Spleen (tissue), 11 donors: Measurements from ENCODE around the gene XYLT1. TPM values are rescaled to one million over a fixed set of nuclear protein-coding genes. Genes with fewer than 3 reads are reported as not detected.

Source experiments
- DNase-seq: peaks from one replicate; pipeline ENCODE4 v3.0.0-alpha.2; 2020
- H3K27ac ChIP-seq, 8 donors: fragments of 200-600 bp; sonication (generic) in 7 of 8; 1 replicate in 4 of 8; 2 replicates in 4 of 8; pipeline versions ENCODE4 v1.5.0 to v1.8.0; 2016 to 2021; ENCODE audit warnings: inconsistent platforms in 4 of 8, mild to moderate bottlenecking in 4 of 8, moderate library complexity in 1 of 8
- H3K27me3 ChIP-seq, 7 donors: fragments of 200-600 bp; sonication (generic) in 6 of 7; replicated peaks in 1 of 7; 1 replicate in 4 of 7; 2 replicates in 3 of 7; pipeline versions ENCODE4 v1.5.0 to v1.8.0; 2016 to 2021; ENCODE audit warnings: inconsistent platforms in 3 of 7, mild to moderate bottlenecking in 1 of 7
- H3K36me3 ChIP-seq, 6 donors: fragments of 200-600 bp; sonication (generic) in 5 of 6; 1 replicate in 4 of 6; 2 replicates in 2 of 6; pipeline versions ENCODE4 v1.5.0 to v1.8.0; 2016 to 2021; ENCODE audit warnings: inconsistent platforms in 2 of 6
- H3K4me1 ChIP-seq, 6 donors: fragments of 200-600 bp; sonication (generic) in 5 of 6; 1 replicate in 3 of 6; 2 replicates in 3 of 6; pipeline versions ENCODE4 v1.5.0 to v1.8.0; 2016 to 2021; ENCODE audit warnings: inconsistent platforms in 3 of 6
- H3K4me3 ChIP-seq, 8 donors: fragments of 200-600 bp; sonication (generic) in 7 of 8; 1 replicate in 4 of 8; 2 replicates in 4 of 8; pipeline versions ENCODE4 v1.5.0 to v1.8.0; 2016 to 2021; ENCODE audit warnings: inconsistent platforms in 4 of 8, mild to moderate bottlenecking in 4 of 8, moderate library complexity in 2 of 8
- H3K9me3 ChIP-seq, 8 donors: fragments of 200-600 bp; sonication (generic) in 7 of 8; 1 replicate in 4 of 8; 2 replicates in 4 of 8; pipeline versions ENCODE4 v1.5.0 to v1.8.0; 2016 to 2021; ENCODE audit warnings: inconsistent platforms in 4 of 8
- CTCF ChIP-seq, 11 experiments: fragments of 200-600 bp in 7 of 11; fragments of 450-650 bp in 4 of 11; sonication (generic) in 4 of 11; IDR thresholded peaks in 8 of 11; conservative IDR thresholded peaks in 3 of 11; 1 replicate in 7 of 11; 2 replicates in 4 of 11; pipeline versions ENCODE4 v1.4.0 to v1.8.0; 2016 to 2021; ENCODE audit warnings: antibody characterized with exemption in 11 of 11, inconsistent platforms in 4 of 11, mild to moderate bottlenecking in 1 of 11
- POLR2A ChIP-seq, 3 donors: fragments of 450-650 bp; IDR thresholded peaks; one replicate each; pipeline ENCODE4 v1.5.1; 2017; ENCODE audit warnings: antibody characterized with exemption in 3 of 3, mild to moderate bottlenecking in 1 of 3
- POLR2AphosphoS5 ChIP-seq, 3 donors: sonication (generic); formaldehyde crosslinking; IDR thresholded peaks; one replicate each; pipeline ENCODE4 v1.5.1; 2017; ENCODE audit warnings: antibody characterized with exemption in 3 of 3
- WGBS, 5 donors: extraction: QIAGEN DNeasy Blood & Tissue Kit in 3 of 5; methylation state at CpG; one replicate each; pipeline versions ENCODE4 v1.1.5 to v1.1.7; 2013 to 2018; 5-methylcytosine and 5-hydroxymethylcytosine counted together
- intact Hi-C: fragments of 100-400 bp; cut with DNase I; formaldehyde crosslinking; loops from one replicate; pipeline ENCODE4 v1.15.0; 2023; ENCODE audit warnings: low total_unique reads
- polyA plus RNA-seq, 3 donors: library from polyadenylated mRNA; stranded (reverse); fragments of 200-250 nt; gene quantifications; one replicate each; pipeline ENCODE4 v1.2.1, GENCODE V29; 2013
- total RNA-seq, 7 donors: library from RNA; depleted of rRNA in 3 of 7; stranded (reverse); fragments of >200 nt in 3 of 7; fragmentation: NEBNext Ultra II Directional in 4 of 7; extraction: Animal tissue kit (Norgen Biotek cat#: 25700) in 4 of 7; gene quantifications; one replicate each; pipeline versions ENCODE4 v1.1.0 to v1.2.1, GENCODE V29; 2016 to 2021
- donor health status: healthy with polysubstance abuse.
- donor health status: DM: no; HTN: no; CAD: no; lungs with moderate emphysema.
- donor health status: DM: no; HTN: no; CAD: no.
- donor health status: Bipolar disorder and iron deficiency.
- donor health status: healthy.
- donor health status: DM: no; HTN: no; CAD: no.
- donor health status: DM: yes; HTN: yes; CAD: no.

The XYLT1 gene
- total and polyA plus RNA-seq, 10 donors: 2.1 to 40.7 (median 23.5) TPM

- Histone ChIP-seq H3K36me3 (peaks cover 0 to 16% (median 0%) of the 10 kb centered on the region in 6 donors), H3K9me3 (no peaks in the 10 kb centered on the region), H3K27me3 (no peaks in the 10 kb centered on the region), H3K27ac (peak overlapping the region in 6 of 8 donors; percentile 2 to 90 (median 49)), H3K4me3 (no peak overlapping the region), H3K4me1 (peaks cover 25 to 69% (median 45%) of the 10 kb centered on the region in 6 donors)
- 74 to 82% (median 76%) methylated on average over 5 of the region's 5 CpGs for WGBS, 5 donors
- intact Hi-C loops: no loop called here
- no peak for DNase-seq
- TF ChIP-seq CTCF (IDR thresholded peaks at IDR 0.05 in 8 of 11, conservative IDR thresholded peaks at IDR 0.05 in 3 of 11) (no peak), POLR2AphosphoS5 (IDR thresholded peaks at IDR 0.05) (peak in 1 of 3 donors; percentile 65), POLR2A (IDR thresholded peaks at IDR 0.05) (no peak)
These were observed 23.6 kb downstream of the XYLT1 start for GRCh38 chr16:17447101-17447569.

- peaks cover 0 to 16% (median 0%) of the 10 kb centered on the region in 6 donors for H3K36me3 ChIP-seq
- DNase-seq: no peak
- peak overlapping the region in 4 of 8 donors; percentile 47 to 90 (median 58) for H3K27ac ChIP-seq
- TF ChIP-seq POLR2A (IDR thresholded peaks at IDR 0.05) (no peak), POLR2AphosphoS5 (IDR thresholded peaks at IDR 0.05) (peak; percentile 35 to 73 (median 58))
- WGBS, 5 donors: 50 to 79% (median 73%) methylated on average over 9 to 10 of the region's 10 CpGs
- H3K4me1 ChIP-seq: peaks cover 23 to 64% (median 42%) of the 10 kb centered on the region in 6 donors
- no peaks in the 10 kb centered on the region for H3K27me3 ChIP-seq
- intact Hi-C loops: no loop called here
- H3K9me3 ChIP-seq: no peaks in the 10 kb centered on the region
- H3K4me3 ChIP-seq: no peak overlapping the region
These were observed 24.1 kb downstream of the XYLT1 start for GRCh38 chr16:17446661-17447060.

GRCh38 chr16:17445421-17445820 is 25.3 kb downstream of the XYLT1 start:
- H3K4me3 ChIP-seq: no peak overlapping the region
- H3K9me3 ChIP-seq: no peaks in the 10 kb centered on the region
- peaks cover 18 to 56% (median 32%) of the 10 kb centered on the region in 6 donors for H3K4me1 ChIP-seq
- no peak overlapping the region for H3K27ac ChIP-seq
- no peak for DNase-seq
- WGBS, 5 donors: 85 to 93% (median 89%) methylated on average over 10 to 12 of the region's 12 CpGs
- H3K27me3 ChIP-seq: no peaks in the 10 kb centered on the region
- TF ChIP-seq POLR2AphosphoS5 (IDR thresholded peaks at IDR 0.05) (no peak), POLR2A (IDR thresholded peaks at IDR 0.05) (no peak), CTCF (IDR thresholded peaks at IDR 0.05 in 8 of 11, conservative IDR thresholded peaks at IDR 0.05 in 3 of 11) (no peak)
- intact Hi-C loops: no loop called here
- peaks cover 0 to 16% (median 0%) of the 10 kb centered on the region in 6 donors for H3K36me3 ChIP-seq

GRCh38 chr16:17444658-17445057 is 26.1 kb downstream of the XYLT1 start:
- peaks cover 0 to 4% (median 0%) of the 10 kb centered on the region in 8 donors for H3K9me3 ChIP-seq
- peaks cover 18 to 56% (median 34%) of the 10 kb centered on the region in 6 donors for H3K4me1 ChIP-seq
- peaks cover 0 to 16% (median 0%) of the 10 kb centered on the region in 6 donors for H3K36me3 ChIP-seq
- no peak overlapping the region for H3K4me3 ChIP-seq
- TF ChIP-seq POLR2AphosphoS5 (IDR thresholded peaks at IDR 0.05) (no peak), CTCF (IDR thresholded peaks at IDR 0.05 in 8 of 11, conservative IDR thresholded peaks at IDR 0.05 in 3 of 11) (no peak), POLR2A (IDR thresholded peaks at IDR 0.05) (no peak)
- no peak for DNase-seq
- intact Hi-C loops: no loop called here
- no peak overlapping the region for H3K27ac ChIP-seq
- H3K27me3 ChIP-seq: no peaks in the 10 kb centered on the region
- 91 to 100% (median 98%) methylated on average over 1 of the region's 1 CpG for WGBS, 5 donors
